ENCODE data around the gene TAS2R10. TPM values are rescaled to one million over a fixed set of nuclear protein-coding genes. Genes with fewer than 3 reads are reported as not detected.

The TAS2R10 gene
- total and polyA plus RNA-seq, 4 donors: 0.14 to 3.0 (median 0.40) TPM; not detected in 1

DNA sequence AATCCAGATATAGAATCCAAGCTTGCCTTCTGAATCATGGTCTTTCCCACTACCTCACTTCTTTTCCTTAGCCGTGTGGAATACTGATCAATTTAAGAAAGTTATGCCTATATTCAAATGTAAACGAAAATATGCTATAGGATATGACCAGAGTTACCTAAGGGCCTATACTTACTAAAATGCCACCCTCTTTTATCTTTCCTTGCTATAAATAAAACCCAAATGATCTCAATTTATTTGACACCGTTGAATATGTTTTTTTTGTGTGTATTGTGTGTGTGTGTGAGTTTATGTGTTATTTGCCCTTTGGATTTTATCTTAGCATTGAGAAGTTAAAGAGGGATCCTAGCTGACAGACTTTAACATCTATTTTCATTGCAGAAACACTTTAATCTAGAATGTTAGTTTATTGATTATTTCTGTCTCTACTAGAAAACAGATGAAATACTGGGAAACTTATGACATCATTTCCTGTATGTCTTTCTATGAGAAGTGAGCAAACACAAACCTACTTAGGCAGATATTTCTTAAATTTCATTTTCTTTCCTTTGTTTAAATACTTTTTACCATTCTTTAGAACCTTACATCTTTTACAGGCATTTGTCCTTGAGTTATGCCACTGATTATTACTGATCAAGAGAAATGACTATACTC, 14.1 kb downstream of the TAS2R10 start:
- Histone ChIP-seq H3K4me1 (ENCODE audit: control insufficient read depth in 4 of 4, insufficient read depth in 4 of 4, low read length in 3 of 4) (no peaks in the 10 kb centered on the region), H3K4me3 (ENCODE audit: low read depth in 1 of 3, low read length in 3 of 3) (no peak overlapping the region), H3K27me3 (ENCODE audit: control insufficient read depth in 4 of 4, insufficient read depth in 4 of 4, low read length in 3 of 4) (no peaks in the 10 kb centered on the region), H3K27ac (ENCODE audit: low read depth in 1 of 2, low read length in 2 of 2) (no peak overlapping the region), H3K9ac (ENCODE audit: low read depth in 1 of 2, low read length in 2 of 2) (no peak overlapping the region), H3K9me3 (ENCODE audit: control insufficient read depth in 4 of 4, low read length in 3 of 4) (no peaks in the 10 kb centered on the region), H3K36me3 (ENCODE audit: control insufficient read depth in 4 of 4, insufficient read depth in 3 of 4, low read depth in 1 of 4, low read length in 3 of 4) (no peaks in the 10 kb centered on the region)
- no peak for TF ChIP-seq REST (IDR thresholded peaks at IDR 0.05)
- TF ChIP-seq ZBTB33 (IDR thresholded peaks at IDR 0.05): no peak
- TF ChIP-seq TAF1 (conservative IDR thresholded peaks at IDR 0.05): no peak
- no peak for TF ChIP-seq FOXA1 (IDR thresholded peaks at IDR 0.05)
- no peak for TF ChIP-seq EGR1 (IDR thresholded peaks at IDR 0.05; ENCODE audit: low read depth in 2 of 2)
- TF ChIP-seq, protein P1, sequence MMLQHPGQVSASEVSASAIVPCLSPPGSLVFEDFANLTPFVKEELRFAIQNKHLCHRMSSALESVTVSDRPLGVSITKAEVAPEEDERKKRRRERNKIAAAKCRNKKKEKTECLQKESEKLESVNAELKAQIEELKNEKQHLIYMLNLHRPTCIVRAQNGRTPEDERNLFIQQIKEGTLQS (IDR thresholded peaks at IDR 0.05): no peak
- no peak for TF ChIP-seq HNF4G (IDR thresholded peaks at IDR 0.05)
- no peak for TF ChIP-seq RXRA (IDR thresholded peaks at IDR 0.05)
- TF ChIP-seq NR2F2 (IDR thresholded peaks at IDR 0.05): no peak
- TF ChIP-seq SP1 (IDR thresholded peaks at IDR 0.05): no peak
- no peak for TF ChIP-seq YY1 (IDR thresholded peaks at IDR 0.05)
- TF ChIP-seq JUND (IDR thresholded peaks at IDR 0.05): no peak
- TF ChIP-seq, protein P2, sequence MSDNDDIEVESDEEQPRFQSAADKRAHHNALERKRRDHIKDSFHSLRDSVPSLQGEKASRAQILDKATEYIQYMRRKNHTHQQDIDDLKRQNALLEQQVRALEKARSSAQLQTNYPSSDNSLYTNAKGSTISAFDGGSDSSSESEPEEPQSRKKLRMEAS (IDR thresholded peaks at IDR 0.05): no peak
- TF ChIP-seq, protein P3, sequence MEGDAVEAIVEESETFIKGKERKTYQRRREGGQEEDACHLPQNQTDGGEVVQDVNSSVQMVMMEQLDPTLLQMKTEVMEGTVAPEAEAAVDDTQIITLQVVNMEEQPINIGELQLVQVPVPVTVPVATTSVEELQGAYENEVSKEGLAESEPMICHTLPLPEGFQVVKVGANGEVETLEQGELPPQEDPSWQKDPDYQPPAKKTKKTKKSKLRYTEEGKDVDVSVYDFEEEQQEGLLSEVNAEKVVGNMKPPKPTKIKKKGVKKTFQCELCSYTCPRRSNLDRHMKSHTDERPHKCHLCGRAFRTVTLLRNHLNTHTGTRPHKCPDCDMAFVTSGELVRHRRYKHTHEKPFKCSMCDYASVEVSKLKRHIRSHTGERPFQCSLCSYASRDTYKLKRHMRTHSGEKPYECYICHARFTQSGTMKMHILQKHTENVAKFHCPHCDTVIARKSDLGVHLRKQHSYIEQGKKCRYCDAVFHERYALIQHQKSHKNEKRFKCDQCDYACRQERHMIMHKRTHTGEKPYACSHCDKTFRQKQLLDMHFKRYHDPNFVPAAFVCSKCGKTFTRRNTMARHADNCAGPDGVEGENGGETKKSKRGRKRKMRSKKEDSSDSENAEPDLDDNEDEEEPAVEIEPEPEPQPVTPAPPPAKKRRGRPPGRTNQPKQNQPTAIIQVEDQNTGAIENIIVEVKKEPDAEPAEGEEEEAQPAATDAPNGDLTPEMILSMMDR (IDR thresholded peaks at IDR 0.05; ENCODE audit: low read depth, low read length, missing input control): no peak
- 81% methylated on average over 3 of the region's 3 CpGs for WGBS
- DNase-seq (ENCODE audit: low spot score): no peak

- Histone ChIP-seq H3K9me3 (ENCODE audit: control insufficient read depth in 4 of 4, low read length in 3 of 4) (no peaks in the 10 kb centered on the region), H3K36me3 (ENCODE audit: control insufficient read depth in 4 of 4, insufficient read depth in 3 of 4, low read depth in 1 of 4, low read length in 3 of 4) (no peaks in the 10 kb centered on the region), H3K9ac (ENCODE audit: low read depth in 1 of 2, low read length in 2 of 2) (no peak within 1 kb of the TSS), H3K27me3 (ENCODE audit: control insufficient read depth in 4 of 4, insufficient read depth in 4 of 4, low read length in 3 of 4) (no peaks in the 10 kb centered on the region), H3K4me3 (ENCODE audit: low read depth in 1 of 3, low read length in 3 of 3) (no peak within 1 kb of the TSS), H3K27ac (ENCODE audit: low read depth in 1 of 2, low read length in 2 of 2) (no peak within 1 kb of the TSS), H3K4me1 (ENCODE audit: control insufficient read depth in 4 of 4, insufficient read depth in 4 of 4, low read length in 3 of 4) (no peaks in the 10 kb centered on the region)
- no peak for TF ChIP-seq HNF4G (IDR thresholded peaks at IDR 0.05)
- DNase-seq (ENCODE audit: low spot score): no peak
Observed at GRCh38 chr12:10810068-10810467, 16.1 kb downstream of the TAS2R10 start, which contains the start of gene TAS2R9. Gene TAS2R9, minus strand, starts transcription at chr12:10810168. Its CDS starts 93 bp downstream, at chr12:10810075.
